Astrocyte (in vitro differentiated cells and primary cell): ENCODE results near the gene SLC27A3.

Experiments used
- EZH2 ChIP-seq: IDR thresholded peaks from 2 replicates; pipeline ENCODE4 v1.6.1; 2012; ENCODE audit warnings: mild to moderate bottlenecking, low read length, inconsistent platforms; ENCODE audit not compliant: insufficient read depth
- TF ChIP-seq, protein P1 (sequence below): IDR thresholded peaks from 2 replicates; pipeline ENCODE4 v1.5.1; 2011; ENCODE audit warnings: low read depth, mild to moderate bottlenecking, inconsistent platforms, low read length, moderate library complexity; ENCODE audit not compliant: insufficient read depth

DNA sequence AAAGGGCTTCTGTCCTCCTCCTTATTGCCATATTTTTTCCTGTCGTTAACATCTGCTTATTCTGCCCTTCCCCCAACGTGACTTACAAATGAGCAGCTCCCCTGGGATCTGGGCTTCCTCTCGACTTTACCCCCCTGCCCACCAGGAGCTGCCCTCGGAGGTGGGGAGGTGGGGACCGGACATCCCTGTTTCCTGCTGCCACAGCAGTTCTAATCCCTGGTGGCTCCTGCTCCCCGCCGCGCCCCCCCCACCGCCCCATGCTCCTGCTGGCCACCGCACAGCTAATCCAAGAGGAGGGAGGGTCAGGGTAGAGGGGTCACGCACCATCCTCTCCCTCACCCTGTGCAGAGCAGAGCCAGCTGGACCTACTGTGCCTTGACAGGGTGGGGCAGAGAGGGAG lies 4.4 kb upstream of the SLC27A3 start:
- TF ChIP-seq, protein P1, sequence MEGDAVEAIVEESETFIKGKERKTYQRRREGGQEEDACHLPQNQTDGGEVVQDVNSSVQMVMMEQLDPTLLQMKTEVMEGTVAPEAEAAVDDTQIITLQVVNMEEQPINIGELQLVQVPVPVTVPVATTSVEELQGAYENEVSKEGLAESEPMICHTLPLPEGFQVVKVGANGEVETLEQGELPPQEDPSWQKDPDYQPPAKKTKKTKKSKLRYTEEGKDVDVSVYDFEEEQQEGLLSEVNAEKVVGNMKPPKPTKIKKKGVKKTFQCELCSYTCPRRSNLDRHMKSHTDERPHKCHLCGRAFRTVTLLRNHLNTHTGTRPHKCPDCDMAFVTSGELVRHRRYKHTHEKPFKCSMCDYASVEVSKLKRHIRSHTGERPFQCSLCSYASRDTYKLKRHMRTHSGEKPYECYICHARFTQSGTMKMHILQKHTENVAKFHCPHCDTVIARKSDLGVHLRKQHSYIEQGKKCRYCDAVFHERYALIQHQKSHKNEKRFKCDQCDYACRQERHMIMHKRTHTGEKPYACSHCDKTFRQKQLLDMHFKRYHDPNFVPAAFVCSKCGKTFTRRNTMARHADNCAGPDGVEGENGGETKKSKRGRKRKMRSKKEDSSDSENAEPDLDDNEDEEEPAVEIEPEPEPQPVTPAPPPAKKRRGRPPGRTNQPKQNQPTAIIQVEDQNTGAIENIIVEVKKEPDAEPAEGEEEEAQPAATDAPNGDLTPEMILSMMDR: no peak
- no peak for TF ChIP-seq EZH2
